Measurements from ENCODE around the gene VEPH1. TPM values are rescaled to one million over a fixed set of nuclear protein-coding genes. Genes with fewer than 3 reads are reported as not detected.

The VEPH1 gene
- total and polyA plus RNA-seq, 5 experiments from 2014 or later = not detected

Other genes starting within 250 kb of the VEPH1 start
- under 1 TPM; 0.31 to 0.71 TPM for gene PTX3, start 66.6 kb downstream of the VEPH1 start, total RNA-seq
- gene PTX3, start 66.6 kb downstream of the VEPH1 start, polyA plus RNA-seq = under 1 TPM in 2 of 3 donors, not detected in 1; 0.21 TPM